ENCODE results near the gene XYLB. TPM values are rescaled to one million over a fixed set of nuclear protein-coding genes. Genes with fewer than 3 reads are reported as not detected.
"Not testable (repeated sequence)": the region's sequence is repeated elsewhere in the genome, so short reads cannot be mapped to it uniquely, and the experiment has no call there.

Gene XYLB
- 1.5 and 1.9 TPM in 2 replicates for total RNA-seq
- polyA plus RNA-seq (2012), result 2.4 TPM

GRCh38 chr3:38346587-38347410 lies at the start of gene XYLB:
TSS of gene XYLB (plus strand) at chr3:38346785. CDS start at chr3:38346869, 84 bp downstream.
- peak; percentile 87 for DNase-seq (ENCODE audit: low read depth)

DNA sequence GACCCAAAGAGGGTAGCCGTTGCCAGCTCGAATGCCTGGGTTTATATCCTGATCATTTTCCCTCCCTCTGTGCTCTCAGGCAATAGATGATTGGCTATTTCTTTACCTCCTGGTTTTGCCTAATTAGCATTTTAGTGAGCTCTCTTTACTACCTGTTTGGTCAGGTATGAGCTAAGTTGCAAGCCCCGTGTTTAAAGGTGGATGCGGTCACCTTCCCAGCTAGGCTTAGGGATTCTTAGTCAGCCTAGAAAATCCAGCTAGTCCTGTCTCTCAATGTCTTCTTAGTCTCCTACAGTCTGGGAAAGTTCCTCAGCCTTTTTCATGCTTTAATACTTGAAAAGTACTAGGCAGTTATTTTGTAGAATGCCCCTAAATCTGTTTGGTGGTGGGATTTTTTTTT lies 49.5 kb upstream of the XYLB start:
- not testable (repeated sequence) for DNase-seq (ENCODE audit: low read depth)

- DNase-seq (ENCODE audit: low read depth), result no peak
Measured at GRCh38 chr3:38297537-38297936, 49.0 kb upstream of the XYLB start.

DNA sequence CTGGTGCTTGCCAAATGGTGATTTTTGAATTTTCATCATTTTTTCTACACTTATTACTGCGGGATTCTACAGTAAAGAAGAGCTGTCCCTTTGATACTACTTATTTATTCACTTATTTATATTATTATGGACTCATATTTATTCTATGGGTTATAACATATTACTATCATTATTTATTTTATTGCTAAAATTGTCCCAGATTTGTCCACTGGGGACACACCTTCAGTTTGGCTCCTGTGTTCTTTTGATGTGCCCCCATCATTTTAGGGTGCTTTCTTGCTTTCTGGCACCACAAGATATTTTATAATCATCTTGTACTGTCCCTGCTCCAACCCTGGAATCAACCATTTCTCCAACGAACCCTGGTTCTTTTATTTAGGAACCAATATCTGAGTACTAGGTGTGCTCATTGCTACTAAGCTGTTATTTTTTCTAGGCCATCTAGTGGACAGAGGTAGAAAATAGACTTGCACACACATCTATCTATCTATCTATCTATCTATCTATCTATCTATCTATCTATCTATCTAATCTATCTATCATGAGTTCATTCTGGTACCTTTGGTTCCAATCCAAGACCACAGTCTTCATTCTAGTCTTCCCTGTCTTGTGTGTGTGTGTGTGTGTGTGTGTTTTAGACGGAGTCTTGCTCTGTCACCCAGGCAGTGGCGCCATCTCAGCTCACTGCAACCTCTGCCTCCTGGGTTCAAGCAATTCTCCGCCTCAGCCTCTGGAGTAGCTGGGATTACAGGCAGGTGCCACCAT lies 48.5 kb upstream of the XYLB start:
- peak; percentile 8 for DNase-seq (ENCODE audit: low read depth)

DNA sequence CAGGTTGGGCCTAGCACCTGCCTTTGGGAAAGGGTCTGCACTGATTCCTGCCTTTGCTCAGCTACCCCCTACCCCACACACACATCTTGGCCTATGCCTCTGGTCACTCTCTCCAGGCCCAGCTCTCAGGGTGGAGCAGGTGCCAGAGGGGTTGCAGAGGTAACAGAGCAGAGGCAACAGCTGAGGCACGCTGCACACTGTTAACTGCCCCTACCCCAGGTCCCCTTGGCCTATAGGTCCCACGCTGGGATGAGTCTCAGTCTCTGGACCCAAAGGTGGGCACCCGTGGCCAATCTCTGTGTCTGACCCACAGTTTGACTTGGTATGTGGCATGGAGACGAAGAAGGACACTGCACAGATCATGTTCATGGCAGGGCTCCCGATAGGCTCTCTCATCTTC lies 39.6 kb upstream of the XYLB start:
- DNase-seq (ENCODE audit: low read depth), result no peak

DNA sequence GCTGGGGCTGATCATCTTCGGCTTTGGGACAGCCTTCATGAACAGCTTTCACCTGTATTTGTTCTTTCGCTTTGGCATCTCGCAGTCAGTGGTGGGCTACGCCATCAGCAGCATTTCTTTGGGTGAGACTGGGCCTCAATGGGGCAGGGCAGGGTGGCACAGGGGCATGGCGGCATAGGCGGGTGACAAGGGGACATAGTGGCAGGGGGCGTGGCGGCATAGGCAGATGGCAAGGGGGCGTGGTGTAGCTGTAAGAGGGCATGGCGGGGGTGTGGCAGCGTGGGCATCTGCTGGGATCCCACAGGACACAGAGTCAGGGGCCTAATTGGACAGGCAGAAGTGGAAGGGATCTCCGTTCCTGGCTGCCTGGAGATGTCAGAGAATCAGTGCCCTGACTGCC lies 39.0 kb upstream of the XYLB start:
- no peak for DNase-seq (ENCODE audit: low read depth)

DNA sequence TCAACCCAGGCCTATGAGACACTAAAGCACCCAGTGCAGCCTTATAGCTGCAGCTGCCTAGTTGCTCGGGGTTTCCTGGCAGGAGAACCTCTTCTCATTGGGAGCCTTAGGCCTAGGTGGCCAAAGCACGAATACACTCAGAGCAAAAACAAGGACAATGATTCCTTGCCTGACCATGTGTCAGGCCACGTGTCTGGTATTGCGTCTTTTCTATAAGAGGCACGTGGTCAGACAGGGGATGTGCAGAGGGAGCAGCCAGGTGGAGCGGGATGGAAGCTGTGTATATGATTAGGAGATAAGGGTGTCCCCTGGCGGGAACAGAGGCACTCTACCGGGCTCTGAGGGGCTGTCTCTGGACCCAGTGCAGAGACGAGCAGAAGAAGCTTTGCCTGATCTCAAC lies 38.1 kb upstream of the XYLB start:
- no peak for DNase-seq (ENCODE audit: low read depth)

- DNase-seq (ENCODE audit: low read depth), result no peak
Measured at GRCh38 chr3:38311476-38311875, 35.1 kb upstream of the XYLB start.

DNA sequence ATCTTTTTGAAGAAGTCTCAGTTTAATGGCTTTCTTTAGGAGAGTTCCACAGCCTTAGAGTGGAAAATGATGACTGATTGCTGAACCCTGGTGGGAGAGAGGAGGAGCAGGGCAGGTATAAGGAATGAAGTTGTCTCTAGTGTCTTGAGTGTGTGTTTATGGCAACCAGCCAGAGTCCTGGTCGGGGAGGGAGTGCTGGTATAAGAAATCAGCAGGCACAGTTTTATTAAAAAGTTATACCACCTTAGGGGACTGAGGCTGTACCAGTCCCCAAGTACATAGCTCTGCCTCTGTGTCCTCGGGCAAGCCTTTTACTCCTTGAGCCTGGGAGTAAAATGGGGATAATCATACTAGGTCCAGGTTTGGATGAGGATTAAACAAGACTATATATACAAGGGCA lies 34.6 kb upstream of the XYLB start:
- no peak for DNase-seq (ENCODE audit: low read depth)

DNA sequence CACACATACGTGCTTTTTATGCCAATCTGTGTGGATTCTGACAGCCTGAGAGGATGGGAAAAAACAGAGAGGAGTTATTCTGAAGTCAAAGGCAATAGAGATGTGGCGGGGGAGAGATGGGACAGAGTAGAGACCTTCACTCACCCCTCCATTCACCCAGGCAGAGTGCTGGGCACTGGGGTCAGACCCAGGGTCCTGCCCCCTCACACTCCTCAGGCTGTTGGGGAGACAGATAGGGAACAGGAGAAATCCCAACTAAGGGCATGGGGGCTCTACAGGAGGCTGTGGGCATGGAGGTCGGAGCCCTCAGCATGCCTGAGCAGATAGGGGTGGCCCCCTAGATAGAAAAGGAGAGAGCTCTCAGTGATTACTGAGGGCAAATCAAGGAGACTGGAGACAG lies 34.2 kb upstream of the XYLB start:
- no peak for DNase-seq (ENCODE audit: low read depth)

GRCh38 chr3:38313263-38313662 lies 33.3 kb upstream of the XYLB start:
- peak; percentile 56 for DNase-seq (ENCODE audit: low read depth)

DNA sequence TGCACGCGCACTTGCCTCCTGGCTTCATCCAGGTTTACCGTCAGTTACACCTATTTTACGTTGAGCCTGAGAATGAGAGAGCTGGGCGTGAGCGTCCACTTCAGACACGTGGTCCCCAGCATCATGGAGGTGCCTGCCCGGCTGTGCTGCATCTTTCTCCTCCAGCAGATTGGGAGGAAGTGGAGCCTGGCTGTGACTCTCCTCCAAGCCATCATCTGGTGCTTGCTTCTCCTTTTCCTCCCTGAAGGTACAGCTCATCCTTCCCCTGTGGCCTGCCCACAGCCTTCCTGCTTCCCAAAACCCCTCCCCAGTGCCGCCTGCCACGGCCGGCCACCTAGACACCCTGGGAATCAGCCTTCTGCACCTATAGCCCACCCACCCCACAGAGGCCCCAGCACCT lies 32.9 kb upstream of the XYLB start:
- DNase-seq (ENCODE audit: low read depth), result no peak

GRCh38 chr3:38314112-38314763 lies 32.3 kb upstream of the XYLB start:
- DNase-seq (ENCODE audit: low read depth), result no peak

- DNase-seq (ENCODE audit: low read depth), result peak; percentile 26
Measured at GRCh38 chr3:38314764-38315487, 31.7 kb upstream of the XYLB start.

GRCh38 chr3:38315488-38316230 lies 30.9 kb upstream of the XYLB start:
- no peak for DNase-seq (ENCODE audit: low read depth)

GRCh38 chr3:38316356-38317191 lies 30.0 kb upstream of the XYLB start:
- DNase-seq (ENCODE audit: low read depth), result no peak

- no peak for DNase-seq (ENCODE audit: low read depth)
Measured at GRCh38 chr3:38317192-38317759, 29.3 kb upstream of the XYLB start.

- no peak for DNase-seq (ENCODE audit: low read depth)
Measured at GRCh38 chr3:38318766-38319671, 27.6 kb upstream of the XYLB start.
